Epithelial cell of prostate (primary cell): ENCODE measurements around the gene LGALS8.

Experiments
- DNase-seq: peaks from one replicate; pipeline ENCODE4 v3.0.0-alpha.2; 2011; ENCODE audit warnings: low read depth, low spot score
- H3K27ac ChIP-seq: fragments of 450-650 bp; 2 replicates; pipeline ENCODE4 v1.5.1; 2017; ENCODE audit warnings: mild to moderate bottlenecking

The LGALS8 gene

DNA sequence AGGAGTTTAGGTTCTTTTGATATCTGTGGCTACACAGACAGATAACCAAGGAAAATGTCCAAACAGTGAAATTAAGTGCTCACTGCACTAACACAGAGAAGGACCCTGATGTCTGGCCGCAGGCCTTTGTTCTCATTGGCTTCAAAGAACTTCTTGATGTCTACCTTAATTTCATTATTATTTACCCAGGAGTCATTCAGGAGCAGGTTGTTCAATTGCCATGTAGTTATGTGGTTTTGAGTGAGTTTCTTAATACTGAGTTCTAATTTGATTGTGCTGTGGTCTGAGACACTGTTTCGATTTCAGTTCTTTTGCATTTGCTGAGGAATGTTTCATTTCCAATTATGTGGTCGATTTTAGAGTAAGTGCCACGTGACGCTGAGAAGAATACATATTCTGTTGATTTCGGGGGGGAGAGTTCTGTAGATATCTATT lies 15.2 kb upstream of the LGALS8 start:
- DNase-seq: no peak
- no peak overlapping the region for H3K27ac ChIP-seq

DNA sequence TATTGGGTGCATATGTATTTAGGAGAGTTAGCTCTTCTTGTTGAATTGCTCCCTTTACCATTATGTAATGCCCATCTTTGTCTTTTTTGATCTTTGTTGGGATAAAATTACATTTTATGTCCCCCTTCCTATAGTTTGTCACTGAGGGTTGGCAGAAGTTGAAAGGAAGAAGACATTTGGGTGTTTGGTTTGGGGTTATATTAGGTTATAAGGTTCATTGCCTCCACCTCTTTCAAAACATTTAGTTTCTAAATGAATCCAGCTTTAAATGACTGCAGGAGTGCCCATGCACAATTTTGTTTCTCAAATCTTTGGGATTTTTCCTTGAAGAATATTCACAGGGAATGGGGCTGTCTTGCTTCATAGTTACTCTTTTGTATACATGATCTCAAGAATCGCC lies 14.6 kb upstream of the LGALS8 start:
- DNase-seq: no peak
- no peak overlapping the region for H3K27ac ChIP-seq

DNA sequence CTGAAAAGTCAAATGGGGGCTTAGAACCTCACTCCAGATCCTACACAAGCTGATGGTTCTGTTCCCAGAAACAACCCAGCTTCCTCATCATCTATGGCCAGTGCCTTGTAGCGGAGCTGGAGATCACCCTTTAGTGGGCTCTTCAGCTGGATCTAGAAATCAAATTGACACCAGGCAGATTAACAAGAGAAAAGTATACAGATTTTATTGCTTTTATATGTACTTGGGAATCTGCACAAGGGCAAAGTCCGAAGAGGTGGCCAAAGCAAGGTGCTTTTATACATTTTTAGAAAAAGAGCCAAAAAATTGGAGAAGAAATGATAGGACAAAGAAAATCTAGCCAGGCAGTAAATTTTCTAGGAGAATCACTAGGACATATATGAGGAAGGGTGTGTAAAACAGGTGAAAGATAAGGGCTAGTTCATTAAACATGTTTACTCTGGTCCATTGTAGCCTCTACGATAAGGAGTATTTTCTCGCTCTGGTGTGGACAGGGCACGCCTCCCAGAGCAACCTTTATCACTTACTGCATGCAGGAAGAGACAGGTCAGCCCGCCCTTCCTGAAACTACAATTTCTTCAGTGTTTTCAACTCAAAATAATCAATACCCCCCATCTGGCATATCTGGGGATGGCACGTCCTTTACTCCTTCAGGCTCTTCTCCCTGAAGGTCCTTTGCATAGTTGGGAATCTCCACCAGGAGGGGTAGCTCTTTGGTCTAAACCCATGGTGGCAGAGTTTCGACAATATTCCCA lies 14.0 kb upstream of the LGALS8 start:
- no peak overlapping the region for H3K27ac ChIP-seq
- no peak for DNase-seq

DNA sequence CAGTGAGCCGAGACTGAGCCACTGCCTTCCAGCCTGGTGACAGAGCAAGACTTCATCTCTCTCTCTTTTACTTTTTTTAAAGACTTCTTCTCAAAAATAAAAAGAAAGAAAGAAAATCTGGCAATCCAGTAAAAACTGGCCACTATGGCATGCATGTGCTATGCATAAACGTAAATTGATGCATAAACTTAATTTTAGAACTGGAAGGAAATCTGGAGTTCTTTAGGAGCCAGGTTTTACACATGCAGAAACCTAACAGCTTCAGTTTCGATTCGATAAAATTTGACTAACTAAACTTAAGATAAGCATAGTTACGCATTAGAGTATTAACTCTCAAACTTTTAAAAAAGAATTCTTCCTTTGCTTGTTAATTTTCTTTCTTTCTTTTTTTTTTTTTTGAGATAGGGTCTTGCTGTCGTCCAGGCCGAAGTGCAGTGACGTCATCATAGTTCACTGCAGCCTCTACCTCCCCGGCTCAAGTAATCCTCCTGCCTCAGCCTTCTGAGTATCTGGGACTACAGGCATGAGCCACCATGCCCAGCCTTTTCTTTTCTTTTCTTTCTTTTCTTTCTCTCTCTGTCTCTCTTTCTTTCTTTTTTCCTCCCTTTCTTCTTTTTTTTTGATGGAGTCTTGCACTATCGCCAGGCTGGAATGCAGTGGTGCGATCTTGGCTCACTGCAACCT lies 11.9 kb upstream of the LGALS8 start:
- no peak for DNase-seq
- H3K27ac ChIP-seq: no peak overlapping the region

DNA sequence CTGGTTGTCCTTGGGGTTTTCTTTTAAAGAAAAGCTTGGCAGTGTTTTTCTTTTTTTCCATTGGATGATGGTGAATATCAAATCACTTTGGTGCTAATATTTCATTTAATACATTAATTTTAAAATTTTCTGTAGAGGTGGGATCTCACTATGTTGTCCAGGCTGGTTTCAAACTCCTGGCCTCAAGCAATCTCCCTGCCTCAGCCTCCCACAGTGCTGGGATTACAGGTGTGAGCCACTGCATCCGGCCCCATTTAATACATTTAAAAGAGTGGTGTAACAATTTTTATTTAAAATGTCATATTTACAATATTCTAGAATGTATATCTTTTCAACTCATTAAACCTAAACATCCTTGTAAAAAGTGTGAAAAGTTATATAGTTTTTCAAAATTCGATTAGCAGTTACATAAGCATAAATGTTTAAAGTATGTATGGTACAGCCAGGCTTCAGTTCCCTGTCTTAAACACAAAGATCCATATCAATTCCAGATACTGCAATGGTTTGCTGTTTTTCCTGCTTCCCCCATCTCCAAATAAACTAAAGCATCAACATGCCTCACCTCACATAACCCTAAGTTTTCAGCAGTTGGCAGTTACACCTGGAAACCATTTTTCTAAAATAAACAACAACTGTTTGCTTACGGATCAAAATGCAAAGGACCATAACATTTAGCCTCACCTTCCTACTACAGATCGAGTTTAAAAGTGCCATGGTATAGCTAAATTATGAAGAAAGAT lies 8.9 kb upstream of the LGALS8 start:
- DNase-seq: no peak
- peak overlapping the region; percentile 91 for H3K27ac ChIP-seq

DNA sequence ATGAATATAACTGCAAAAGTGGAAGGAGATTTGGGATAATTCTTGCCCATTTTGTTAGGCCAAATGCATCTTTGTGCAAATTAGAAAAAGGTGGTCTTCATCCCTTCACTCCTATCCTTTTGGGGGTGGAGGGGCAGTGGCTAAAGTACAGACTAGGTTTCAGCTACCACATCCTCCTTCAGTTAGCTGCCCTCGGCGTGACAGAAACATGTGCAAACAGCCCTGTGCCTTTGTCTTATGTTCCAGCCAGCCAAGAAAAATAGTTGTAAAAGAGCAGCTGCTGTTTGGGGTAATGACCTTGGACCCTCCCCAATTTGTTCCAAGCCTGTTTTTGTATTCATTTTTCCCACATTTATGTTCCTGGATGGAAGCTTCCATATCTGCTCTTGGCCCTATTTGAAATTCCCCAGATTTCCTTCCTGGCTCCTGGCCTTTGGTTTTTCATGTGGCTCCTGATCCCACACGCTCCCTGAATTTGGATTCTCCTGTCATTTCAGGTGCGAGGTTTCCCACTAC lies 8.3 kb upstream of the LGALS8 start:
- DNase-seq: no peak
- peak overlapping the region; percentile 91 for H3K27ac ChIP-seq

DNA sequence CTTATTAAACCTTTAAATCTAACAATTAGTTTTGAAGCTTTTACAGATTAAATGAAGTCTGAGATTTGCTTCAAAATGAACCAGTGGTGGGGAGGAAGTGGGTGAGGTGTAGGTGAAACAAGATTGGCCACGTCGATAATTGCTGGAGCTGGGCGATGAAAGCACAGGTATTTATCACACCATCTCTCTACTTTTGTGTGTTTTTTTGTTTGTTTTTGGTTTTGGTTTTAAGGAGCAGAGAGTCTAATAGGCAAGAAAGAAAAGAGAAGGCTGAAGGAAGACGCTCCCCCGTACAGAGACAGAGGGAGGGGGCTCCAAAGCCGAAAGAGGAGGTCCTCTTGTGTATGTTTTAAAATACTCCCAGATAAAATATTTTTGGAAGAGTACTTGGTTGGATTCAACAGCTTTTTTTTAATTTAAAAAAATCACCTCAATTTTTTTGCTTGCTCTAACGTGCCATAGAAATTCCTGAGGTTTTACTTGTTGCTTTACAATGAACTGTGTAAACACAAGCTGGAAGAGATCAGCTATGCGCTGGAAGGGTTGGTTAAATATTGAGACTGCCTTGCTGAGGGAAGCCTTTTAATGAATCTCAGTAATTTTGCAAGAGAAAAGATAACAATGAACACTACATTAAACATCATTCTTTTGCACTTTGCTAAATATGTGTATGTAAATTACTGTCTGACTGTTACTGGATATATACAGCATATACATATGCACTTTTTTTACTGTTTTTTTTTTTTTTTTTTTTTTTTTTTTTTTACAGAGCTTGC lies 6.7 kb upstream of the LGALS8 start:
- peak overlapping the region; percentile 91 for H3K27ac ChIP-seq
- DNase-seq: no peak

DNA sequence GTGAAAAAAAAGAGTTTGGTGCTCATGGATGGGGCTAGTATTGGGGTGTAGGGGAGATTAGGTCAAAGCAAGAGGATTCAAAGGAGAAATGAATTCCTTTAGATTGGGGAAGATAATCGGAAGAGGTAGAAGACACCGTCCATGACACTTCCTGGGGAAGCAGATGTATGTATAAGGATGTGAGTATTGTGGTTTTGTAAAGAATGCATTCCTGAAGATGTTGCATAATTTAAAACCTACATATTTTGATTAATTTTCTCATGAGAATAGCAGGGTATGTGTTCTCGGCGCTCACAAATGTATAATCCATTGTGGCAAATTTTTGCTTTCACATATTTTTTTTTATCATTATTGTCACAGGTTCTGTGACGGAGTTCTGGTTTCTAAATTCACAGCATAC lies 5.5 kb upstream of the LGALS8 start:
- no peak for DNase-seq
- peak overlapping the region; percentile 91 for H3K27ac ChIP-seq

DNA sequence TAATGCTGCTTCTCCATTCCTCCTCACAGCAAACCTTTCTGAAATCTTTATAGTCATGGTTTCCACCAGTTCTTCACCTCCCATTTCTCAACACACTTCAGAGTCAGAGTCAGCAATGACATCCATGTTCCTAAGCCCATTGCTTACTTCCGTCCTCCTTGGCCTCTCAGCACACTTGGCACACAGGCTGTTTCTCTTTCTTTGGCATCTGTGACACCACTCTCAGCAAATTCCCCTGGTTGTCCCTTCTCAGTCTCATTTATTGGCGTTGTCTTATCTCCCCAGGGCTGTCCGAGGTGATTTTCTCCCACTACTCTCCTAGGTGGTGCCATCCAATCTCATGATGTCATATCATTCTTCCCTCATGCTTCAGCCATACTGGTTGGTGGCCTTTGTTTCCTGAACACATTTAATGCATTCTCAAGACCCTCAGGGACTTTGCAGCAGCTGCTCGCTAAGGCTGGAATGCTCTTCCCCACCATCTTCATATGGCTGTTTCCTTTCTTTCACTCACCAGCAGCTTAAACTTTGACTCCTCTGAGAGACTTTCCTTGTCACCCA lies 3.3 kb upstream of the LGALS8 start:
- no peak for DNase-seq
- no peak overlapping the region for H3K27ac ChIP-seq

DNA sequence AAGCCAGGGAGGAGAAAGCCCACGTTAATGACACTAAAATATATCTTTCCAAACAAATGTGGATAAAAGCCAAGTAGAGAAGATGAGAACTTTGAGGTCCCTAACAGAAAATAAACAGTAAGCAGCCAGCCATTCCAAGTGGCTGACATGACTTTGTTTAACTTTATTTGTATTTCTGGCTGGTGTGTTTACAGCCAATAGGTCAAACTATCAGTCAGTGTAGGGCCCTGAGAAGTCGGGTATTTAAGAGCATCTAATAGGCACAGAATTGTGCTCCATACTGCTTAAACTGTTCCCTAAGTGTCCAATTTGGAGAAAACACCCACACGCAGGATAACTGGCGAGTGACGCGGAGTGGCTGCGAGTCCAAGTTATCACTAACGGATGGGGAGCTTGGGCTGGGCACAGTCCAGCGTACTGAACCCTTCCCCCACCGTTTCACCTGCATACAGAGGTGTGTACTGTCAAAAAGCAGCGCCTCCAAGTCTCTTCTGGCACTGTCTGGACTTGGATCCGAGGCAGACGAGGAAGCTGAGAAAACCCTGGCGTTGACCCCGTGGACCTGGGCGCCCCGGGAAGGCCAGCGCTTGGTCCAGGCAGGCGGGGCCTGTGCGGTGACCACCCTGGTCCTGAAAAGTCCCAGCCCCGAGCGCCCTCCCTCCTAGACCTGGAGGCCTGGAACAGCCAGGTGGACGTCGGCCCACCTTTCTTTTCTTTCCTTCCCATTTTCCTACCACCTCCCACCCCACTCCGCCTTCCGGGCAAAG lies 662 bp upstream of the LGALS8 start:
- no peak for DNase-seq
- H3K27ac ChIP-seq: peak overlapping the region; percentile 83

DNA sequence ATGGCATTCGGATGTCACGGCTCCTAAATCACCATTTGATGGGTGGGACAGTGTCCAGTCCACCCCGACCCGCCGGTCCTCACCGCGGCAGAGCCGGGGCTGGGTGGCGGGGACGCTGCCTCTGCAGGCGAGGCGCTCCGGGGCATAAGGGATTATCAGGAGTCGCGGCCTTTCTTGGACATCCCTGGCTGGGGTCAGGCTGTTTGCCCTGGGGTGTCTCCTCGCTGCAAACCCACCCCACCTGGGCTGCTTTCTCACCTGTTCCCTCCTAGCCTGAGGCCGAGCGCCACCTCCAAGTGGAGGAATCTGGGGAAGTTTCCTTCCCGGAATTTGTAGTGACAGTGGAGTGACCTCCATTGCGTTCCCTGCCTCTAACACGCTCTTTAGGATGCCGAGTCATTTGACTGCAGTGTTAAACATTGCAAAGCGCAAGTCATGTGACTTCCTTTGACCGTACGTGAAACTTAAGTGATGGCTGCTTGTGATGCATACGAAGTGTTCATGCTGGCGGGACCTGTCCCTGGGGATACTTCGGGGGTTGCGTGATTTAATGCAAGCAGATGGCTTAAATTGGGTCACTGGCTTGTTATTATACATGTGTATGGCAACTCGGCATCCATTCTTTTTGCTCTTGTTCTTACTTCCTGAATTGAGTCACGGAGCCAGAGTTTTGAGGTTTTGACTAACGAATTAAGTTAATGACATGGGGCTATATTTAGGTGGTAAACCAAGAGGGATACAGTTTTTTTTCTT lies 536 bp downstream of the LGALS8 start:
- peak overlapping the region; percentile 83 for H3K27ac ChIP-seq
- no peak for DNase-seq

DNA sequence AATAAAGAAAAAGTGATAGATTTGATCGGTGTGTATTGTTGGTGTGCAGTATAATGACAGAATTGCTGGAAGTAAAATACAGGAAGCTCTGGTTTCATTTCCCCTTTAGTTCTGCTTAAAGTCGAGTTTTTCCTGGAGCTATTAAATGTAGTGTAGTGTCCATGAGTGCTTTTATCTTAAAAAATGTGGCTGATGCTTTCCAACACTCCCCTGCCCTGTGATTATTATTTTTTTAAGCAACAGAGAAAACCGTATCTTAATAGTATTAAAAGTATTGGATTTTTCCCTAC lies 1.1 kb downstream of the LGALS8 start:
- no peak for DNase-seq
- H3K27ac ChIP-seq: peak overlapping the region; percentile 83

DNA sequence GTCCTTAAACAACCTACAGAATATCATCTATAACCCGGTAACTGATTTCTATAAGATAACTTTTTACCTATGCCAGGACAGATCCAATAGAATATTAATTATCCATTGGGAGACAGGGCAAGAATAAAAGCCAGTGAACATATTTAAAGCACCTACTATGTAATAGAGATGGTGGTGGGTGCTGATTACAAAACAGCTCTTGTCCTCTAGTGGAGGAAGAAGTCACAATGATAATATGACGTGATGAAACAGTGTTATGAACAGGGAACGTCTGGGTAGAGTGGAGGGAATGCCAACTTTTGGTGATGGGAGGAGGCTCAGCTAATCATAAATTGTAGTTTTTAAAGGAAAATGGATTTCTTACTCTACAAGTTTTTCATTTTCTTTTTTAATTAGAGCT lies 2.3 kb downstream of the LGALS8 start:
- no peak overlapping the region for H3K27ac ChIP-seq
- DNase-seq: no peak

DNA sequence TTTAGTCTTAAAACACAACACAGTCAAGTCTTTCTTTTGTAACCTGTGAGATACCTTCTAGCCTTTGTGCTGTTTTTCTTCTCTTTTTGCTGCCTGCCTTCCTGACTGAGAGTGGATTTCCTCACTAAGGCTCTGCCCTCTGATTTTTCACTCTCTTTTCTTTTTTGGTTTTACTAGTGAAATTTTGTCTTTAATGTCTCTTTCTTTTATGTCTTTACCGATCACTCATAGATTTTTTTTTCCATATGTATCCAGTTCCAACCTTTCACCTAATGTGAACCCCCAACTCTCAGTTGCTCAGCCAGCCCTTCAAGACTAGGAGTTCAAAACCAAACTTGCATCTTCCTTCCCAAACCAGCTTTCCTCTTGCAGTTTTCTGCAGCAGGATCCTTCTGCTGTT lies 6.5 kb downstream of the LGALS8 start:
- no peak for DNase-seq
- no peak overlapping the region for H3K27ac ChIP-seq

DNA sequence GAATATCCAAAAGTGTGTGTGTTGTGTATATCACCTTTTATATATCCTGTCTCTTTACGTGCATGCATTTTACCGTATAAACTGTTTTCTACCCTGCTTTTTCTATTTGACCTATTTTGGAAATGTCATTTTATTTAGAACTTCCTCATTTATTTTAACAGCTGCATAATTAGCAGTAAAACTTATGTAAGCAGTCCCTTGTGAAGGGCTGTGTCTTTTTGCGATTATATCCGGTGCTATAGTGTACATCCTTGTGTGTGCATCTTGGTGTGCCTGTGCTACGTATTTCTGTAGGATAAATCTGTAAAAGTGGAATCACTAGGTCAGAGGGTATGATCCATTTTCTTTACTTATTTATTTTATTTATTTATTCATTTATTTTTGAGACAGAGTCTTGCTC lies 7.2 kb downstream of the LGALS8 start:
- DNase-seq: no peak
- H3K27ac ChIP-seq: no peak overlapping the region

DNA sequence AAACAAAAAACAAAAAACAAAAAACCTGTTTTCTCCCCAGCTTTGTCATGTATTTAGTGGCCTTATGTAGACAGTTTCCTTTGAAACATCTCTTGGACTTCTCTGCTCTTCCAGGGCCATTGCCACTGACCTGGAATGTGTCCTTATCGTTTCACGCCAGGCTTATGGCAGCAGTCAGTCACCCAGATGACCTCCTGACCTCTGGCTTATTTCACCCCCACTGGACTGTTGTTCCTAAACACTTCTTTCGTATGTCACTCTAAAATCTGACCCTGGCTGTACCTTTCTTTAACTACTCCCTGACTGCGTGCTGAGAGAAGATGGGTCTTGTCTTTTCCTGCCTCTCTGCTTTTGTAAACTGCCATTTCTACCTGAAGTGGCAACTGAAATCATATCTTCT lies 9.1 kb downstream of the LGALS8 start:
- H3K27ac ChIP-seq: no peak overlapping the region
- DNase-seq: no peak

DNA sequence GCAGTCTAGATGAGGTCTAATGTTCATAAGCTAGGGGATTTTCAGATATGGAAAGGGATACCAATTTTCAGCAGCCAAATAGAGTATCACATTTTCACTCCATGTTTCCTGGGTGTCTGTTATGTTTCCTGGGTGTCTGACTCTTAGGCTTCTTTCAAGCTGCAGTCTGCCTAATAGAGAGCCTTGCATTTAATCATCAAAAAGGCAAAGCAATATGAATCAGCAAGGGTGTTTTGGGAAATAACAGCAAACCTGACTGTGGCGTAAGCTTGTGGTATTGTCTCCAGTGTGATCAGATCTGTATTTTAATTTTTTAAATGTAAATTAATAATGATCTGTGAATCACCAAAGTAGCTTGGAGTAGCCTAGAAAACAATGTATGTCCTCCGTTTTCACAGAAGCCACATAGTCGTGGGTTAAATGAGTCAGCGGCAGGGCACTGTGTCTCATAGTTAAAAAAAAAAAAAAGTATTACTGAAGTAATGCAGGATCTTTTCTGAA lies 10.4 kb downstream of the LGALS8 start:
- peak; percentile 37 for DNase-seq
- H3K27ac ChIP-seq: no peak overlapping the region

DNA sequence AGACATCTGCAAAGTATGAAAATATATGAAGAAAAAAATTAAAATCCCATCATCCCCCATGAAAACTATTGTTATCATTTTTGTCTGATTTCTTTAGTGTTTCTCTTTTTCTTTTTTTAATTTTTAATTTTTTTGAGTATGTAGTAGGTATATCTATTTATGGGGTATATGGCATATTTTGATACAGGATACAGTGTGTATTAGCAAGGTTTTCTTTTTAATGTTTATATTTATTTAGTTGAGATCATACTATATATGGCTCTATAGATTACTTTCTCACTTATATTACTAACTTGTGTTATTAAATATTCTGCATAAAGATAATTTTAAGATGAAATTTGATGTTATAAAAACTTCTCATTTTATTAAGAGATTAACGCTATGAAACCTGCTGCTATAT lies 11.4 kb downstream of the LGALS8 start:
- no peak overlapping the region for H3K27ac ChIP-seq
- DNase-seq: no peak
